Uterus (tissue), 2 donors: ENCODE data around the gene TRMU.

Experiments
- POLR2A ChIP-seq, 2 donors: fragments of 450-650 bp; IDR thresholded peaks; one replicate each; pipeline ENCODE4 v1.6.1; 2016; ENCODE audit warnings: antibody characterized with exemption in 2 of 2, mild to moderate bottlenecking in 1 of 2, moderate library complexity in 1 of 2
- TF ChIP-seq, protein P1 (sequence below), 4 experiments: fragments of 200-600 bp in 2 of 4; fragments of 450-650 bp in 2 of 4; sonication (generic) in 2 of 4; IDR thresholded peaks; one replicate each; pipeline ENCODE4 v1.5.1; 2016 to 2019; ENCODE audit warnings: antibody characterized with exemption in 4 of 4, mild to moderate bottlenecking in 2 of 4, moderate library complexity in 1 of 4

GRCh38 chr22:46331496-46331895 lies 4.0 kb upstream of the TRMU start:
- TF ChIP-seq, protein P1, sequence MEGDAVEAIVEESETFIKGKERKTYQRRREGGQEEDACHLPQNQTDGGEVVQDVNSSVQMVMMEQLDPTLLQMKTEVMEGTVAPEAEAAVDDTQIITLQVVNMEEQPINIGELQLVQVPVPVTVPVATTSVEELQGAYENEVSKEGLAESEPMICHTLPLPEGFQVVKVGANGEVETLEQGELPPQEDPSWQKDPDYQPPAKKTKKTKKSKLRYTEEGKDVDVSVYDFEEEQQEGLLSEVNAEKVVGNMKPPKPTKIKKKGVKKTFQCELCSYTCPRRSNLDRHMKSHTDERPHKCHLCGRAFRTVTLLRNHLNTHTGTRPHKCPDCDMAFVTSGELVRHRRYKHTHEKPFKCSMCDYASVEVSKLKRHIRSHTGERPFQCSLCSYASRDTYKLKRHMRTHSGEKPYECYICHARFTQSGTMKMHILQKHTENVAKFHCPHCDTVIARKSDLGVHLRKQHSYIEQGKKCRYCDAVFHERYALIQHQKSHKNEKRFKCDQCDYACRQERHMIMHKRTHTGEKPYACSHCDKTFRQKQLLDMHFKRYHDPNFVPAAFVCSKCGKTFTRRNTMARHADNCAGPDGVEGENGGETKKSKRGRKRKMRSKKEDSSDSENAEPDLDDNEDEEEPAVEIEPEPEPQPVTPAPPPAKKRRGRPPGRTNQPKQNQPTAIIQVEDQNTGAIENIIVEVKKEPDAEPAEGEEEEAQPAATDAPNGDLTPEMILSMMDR (IDR thresholded peaks at IDR 0.05), result no peak
- TF ChIP-seq POLR2A (IDR thresholded peaks at IDR 0.05), result no peak
